ENCODE measurements around the gene NFASC.

DNA sequence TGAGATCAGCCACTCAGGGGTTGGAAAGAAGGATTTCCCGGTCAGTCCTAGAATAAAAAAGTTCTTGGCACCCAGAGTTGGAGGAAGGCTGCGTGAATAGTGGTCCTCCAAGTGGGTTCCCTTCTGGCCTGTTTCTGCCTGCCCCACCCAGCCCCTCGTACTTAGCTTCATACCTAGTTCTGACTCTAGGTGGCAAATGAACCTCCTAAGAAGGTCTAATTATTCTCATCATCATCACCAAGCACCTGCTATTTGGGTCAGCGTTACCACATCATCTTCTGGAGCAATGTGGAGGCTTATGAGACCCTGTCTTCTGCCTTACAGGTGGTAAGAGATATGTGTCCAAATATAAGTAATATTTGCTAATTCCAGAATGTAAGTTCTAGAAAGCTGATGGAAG lies 35.9 kb upstream of the NFASC start:
- no peak for TF ChIP-seq POLR2A (IDR thresholded peaks at IDR 0.05)
- TF ChIP-seq, protein P1, sequence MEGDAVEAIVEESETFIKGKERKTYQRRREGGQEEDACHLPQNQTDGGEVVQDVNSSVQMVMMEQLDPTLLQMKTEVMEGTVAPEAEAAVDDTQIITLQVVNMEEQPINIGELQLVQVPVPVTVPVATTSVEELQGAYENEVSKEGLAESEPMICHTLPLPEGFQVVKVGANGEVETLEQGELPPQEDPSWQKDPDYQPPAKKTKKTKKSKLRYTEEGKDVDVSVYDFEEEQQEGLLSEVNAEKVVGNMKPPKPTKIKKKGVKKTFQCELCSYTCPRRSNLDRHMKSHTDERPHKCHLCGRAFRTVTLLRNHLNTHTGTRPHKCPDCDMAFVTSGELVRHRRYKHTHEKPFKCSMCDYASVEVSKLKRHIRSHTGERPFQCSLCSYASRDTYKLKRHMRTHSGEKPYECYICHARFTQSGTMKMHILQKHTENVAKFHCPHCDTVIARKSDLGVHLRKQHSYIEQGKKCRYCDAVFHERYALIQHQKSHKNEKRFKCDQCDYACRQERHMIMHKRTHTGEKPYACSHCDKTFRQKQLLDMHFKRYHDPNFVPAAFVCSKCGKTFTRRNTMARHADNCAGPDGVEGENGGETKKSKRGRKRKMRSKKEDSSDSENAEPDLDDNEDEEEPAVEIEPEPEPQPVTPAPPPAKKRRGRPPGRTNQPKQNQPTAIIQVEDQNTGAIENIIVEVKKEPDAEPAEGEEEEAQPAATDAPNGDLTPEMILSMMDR (IDR thresholded peaks at IDR 0.05), result no peak

All from testis (tissue), 2 donors.